AG10803 (cell line): Measurements from ENCODE around the gene ABHD15.

Experiments
- DNase-seq: peaks from one replicate; pipeline ENCODE4 v3.0.0; 2010; ENCODE audit warnings: low read depth
- H3K4me3 ChIP-seq: 2 replicates; pipeline ENCODE4 v1.5.1; 2011; ENCODE audit warnings: mild to moderate bottlenecking, low read length, control low read depth
- TF ChIP-seq, protein P1 (sequence below): conservative IDR thresholded peaks from 2 replicates; pipeline ENCODE4 v1.5.1; 2011; ENCODE audit warnings: mild to moderate bottlenecking, low read length, control low read depth, inconsistent platforms

The ABHD15 gene

GRCh38 chr17:29612404-29613280, 45.8 kb upstream of the ABHD15 start:
- TF ChIP-seq, protein P1, sequence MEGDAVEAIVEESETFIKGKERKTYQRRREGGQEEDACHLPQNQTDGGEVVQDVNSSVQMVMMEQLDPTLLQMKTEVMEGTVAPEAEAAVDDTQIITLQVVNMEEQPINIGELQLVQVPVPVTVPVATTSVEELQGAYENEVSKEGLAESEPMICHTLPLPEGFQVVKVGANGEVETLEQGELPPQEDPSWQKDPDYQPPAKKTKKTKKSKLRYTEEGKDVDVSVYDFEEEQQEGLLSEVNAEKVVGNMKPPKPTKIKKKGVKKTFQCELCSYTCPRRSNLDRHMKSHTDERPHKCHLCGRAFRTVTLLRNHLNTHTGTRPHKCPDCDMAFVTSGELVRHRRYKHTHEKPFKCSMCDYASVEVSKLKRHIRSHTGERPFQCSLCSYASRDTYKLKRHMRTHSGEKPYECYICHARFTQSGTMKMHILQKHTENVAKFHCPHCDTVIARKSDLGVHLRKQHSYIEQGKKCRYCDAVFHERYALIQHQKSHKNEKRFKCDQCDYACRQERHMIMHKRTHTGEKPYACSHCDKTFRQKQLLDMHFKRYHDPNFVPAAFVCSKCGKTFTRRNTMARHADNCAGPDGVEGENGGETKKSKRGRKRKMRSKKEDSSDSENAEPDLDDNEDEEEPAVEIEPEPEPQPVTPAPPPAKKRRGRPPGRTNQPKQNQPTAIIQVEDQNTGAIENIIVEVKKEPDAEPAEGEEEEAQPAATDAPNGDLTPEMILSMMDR, result no peak
- DNase-seq, result no peak
- H3K4me3 ChIP-seq, result no peak overlapping the region

DNA sequence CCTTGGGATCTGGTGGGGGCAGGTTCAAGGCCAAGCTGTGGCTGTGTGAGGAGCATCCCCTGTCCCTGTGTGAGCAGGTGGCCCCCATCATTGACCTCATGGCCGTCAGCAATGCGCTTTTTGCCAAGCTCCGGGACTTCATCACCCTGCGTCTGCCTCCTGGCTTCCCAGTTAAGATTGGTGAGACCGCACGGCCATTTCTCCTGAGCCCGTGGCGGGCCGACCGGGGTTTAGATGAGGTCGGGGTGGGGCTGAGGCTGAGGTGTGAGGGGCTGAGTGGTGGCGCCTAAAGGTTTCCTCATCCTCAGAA, 45.2 kb upstream of the ABHD15 start:
- TF ChIP-seq, protein P1, result no peak
- no peak for DNase-seq
- H3K4me3 ChIP-seq, result no peak overlapping the region

GRCh38 chr17:29611351-29612093, 44.7 kb upstream of the ABHD15 start:
- H3K4me3 ChIP-seq, result no peak overlapping the region
- DNase-seq, result no peak
- TF ChIP-seq, protein P1, result no peak

DNA sequence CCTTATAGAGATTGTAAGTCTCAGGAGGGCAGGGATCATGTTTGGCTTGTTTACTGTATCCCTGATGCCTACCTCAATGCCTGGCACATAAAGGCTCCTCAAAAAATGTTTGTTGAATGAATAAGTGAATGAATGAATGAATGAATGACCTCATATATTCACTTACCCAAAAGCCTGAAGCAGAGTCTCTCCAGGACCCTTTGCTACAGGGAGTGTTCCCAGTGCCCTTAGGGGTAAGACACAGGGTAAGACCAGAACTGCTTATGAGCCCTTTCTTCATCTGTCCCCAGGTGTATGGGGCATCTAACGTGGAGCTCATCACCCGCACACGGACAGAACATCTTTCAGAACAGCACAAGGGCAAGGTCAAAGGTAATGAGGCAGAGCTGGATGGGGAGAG, 43.6 kb upstream of the ABHD15 start:
- TF ChIP-seq, protein P1, result no peak
- no peak overlapping the region for H3K4me3 ChIP-seq
- DNase-seq, result no peak

GRCh38 chr17:29608986-29609385, 42.1 kb upstream of the ABHD15 start:
- no peak overlapping the region for H3K4me3 ChIP-seq
- TF ChIP-seq, protein P1, result no peak
- no peak for DNase-seq

DNA sequence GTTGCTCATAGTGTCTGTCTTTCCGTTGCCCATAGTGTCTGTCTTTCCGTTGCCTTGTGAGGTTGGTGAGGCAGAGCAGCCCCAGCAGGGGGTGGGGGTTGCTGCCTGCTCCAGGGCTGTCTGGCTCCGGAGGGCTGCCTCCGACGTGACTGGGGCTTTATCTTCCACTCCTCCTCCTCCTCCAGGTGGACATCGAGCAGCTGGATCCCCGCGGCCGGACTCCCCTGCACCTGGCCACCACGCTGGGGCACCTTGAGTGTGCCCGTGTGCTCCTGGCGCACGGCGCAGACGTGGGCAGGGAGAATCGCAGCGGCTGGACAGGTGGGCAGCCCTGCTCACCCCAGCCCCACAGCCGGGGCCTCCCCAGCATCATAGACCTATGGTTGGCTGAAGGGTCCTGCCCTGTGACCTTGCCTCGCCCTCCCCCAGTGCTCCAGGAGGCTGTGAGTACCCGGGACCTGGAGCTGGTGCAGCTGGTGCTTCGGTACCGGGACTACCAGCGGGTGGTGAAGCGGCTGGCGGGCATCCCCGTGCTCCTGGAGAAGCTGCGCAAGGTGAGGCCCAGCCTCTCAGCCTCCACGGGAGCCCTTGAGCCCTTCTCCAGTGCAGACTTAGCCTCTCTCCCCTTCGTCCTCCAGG, 40.8 kb upstream of the ABHD15 start:
- no peak overlapping the region for H3K4me3 ChIP-seq
- no peak for DNase-seq
- TF ChIP-seq, protein P1, result no peak
